ENCODE results near the gene ETDC. TPM values are rescaled to one million over a fixed set of nuclear protein-coding genes. Genes with fewer than 3 reads are reported as not detected.

ETDC gene
- total RNA-seq, 1 donor from 2014 or later: not detected

DNA sequence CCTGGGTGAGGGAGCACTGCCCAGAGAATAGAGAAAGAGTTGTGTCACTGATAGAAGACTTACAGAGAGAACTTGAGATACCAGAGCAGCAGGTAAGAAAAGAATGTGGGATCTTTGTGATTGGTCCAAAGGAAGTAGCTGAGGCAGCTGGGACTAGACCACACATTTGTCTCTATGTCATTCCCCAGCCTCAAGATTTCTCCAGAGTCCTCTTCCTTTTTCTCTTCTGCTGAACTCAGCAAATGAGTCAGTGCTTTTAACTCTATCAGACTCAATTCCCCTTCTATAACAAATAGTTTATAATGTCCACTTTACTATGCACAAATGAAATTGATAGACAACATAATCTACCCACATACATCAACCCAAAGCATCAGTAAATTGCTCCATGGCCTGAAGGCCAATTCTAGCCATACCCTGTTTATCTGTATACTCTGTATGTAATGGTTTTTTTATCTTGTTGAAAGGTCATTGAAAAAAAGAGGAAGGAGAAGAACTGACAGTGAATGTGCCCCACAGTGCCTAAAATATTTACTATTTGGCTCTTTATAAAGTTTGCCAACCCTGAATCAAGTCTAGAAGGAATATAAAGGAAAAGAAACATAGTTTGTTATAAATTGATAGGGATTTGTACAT, 38.2 kb downstream of the ETDC start:
- DNase-seq (ENCODE audit: low spot score in 2 of 2): no peak
- H3K4me1 ChIP-seq: no peaks in the 10 kb centered on the region
- no peaks in the 10 kb centered on the region for H3K9me3 ChIP-seq
- intact Hi-C loops (cut with DNase I): no loop called here
- no peaks in the 10 kb centered on the region for H3K27me3 ChIP-seq
- no peak overlapping the region for H3K4me3 ChIP-seq
- TF ChIP-seq, protein P1, sequence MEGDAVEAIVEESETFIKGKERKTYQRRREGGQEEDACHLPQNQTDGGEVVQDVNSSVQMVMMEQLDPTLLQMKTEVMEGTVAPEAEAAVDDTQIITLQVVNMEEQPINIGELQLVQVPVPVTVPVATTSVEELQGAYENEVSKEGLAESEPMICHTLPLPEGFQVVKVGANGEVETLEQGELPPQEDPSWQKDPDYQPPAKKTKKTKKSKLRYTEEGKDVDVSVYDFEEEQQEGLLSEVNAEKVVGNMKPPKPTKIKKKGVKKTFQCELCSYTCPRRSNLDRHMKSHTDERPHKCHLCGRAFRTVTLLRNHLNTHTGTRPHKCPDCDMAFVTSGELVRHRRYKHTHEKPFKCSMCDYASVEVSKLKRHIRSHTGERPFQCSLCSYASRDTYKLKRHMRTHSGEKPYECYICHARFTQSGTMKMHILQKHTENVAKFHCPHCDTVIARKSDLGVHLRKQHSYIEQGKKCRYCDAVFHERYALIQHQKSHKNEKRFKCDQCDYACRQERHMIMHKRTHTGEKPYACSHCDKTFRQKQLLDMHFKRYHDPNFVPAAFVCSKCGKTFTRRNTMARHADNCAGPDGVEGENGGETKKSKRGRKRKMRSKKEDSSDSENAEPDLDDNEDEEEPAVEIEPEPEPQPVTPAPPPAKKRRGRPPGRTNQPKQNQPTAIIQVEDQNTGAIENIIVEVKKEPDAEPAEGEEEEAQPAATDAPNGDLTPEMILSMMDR (IDR thresholded peaks at IDR 0.05): no peak
- no peak overlapping the region for H3K27ac ChIP-seq
- peaks cover 6 to 10% of the 10 kb centered on the region in 2 donors for H3K36me3 ChIP-seq

DNA sequence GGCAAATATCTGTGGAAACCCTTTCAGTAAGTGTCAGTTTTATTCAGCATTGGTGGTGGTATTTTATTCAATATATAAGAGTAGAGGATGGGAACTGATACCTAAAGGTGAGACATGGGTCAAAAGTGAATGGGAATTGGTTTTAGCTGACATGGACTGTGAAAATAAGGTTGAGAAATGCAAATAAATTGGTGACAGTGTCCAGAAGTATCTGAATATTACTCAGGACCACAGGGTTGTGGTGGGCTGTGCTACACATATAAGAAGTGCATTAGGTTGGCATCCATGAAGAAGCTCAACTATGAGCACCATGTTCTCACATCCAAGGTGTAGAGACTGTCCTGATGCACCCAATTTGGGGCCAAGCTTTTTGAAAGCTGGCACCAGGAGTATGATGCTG, 45.0 kb downstream of the ETDC start:
- H3K9me3 ChIP-seq: no peaks in the 10 kb centered on the region
- no peak overlapping the region for H3K27ac ChIP-seq
- H3K4me3 ChIP-seq: no peak overlapping the region
- intact Hi-C loops (cut with DNase I): no loop called here
- DNase-seq (ENCODE audit: low spot score in 2 of 2): no peak
- H3K36me3 ChIP-seq: peaks cover 4 to 10% of the 10 kb centered on the region in 2 donors
- H3K4me1 ChIP-seq: no peaks in the 10 kb centered on the region
- H3K27me3 ChIP-seq: no peaks in the 10 kb centered on the region
- TF ChIP-seq, protein P1 (IDR thresholded peaks at IDR 0.05): no peak

Other genes with a start within 250 kb of the ETDC start
- gene SMIM10L2B, start 210.8 kb upstream of the ETDC start, total RNA-seq: 3.9 TPM
- not detected for gene ETDB, start 189.0 kb upstream of the ETDC start, total RNA-seq
- gene CT55, start 138.1 kb upstream of the ETDC start, total RNA-seq: not detected
- not detected for gene ETDA, start 57.4 kb upstream of the ETDC start, total RNA-seq
- gene ZNF75D, start 34.6 kb downstream of the ETDC start, total RNA-seq: 4.0 TPM
- 4.0 TPM for gene ZNF449, start 35.3 kb downstream of the ETDC start, total RNA-seq
- gene SMIM10L2A, start 112.5 kb downstream of the ETDC start, total RNA-seq: 0.85 TPM
- 11.9 TPM for gene INTS6L, start 211.2 kb downstream of the ETDC start, total RNA-seq